Neural crest cell (in vitro differentiated cells): ENCODE measurements around the gene NCR2. TPM values are rescaled to one million over a fixed set of nuclear protein-coding genes. Genes with fewer than 3 reads are reported as not detected.

Experiments
- DNase-seq: peaks from one replicate; pipeline ENCODE4 v3.0.0; 2021; ENCODE audit warnings: low read depth, mixed read lengths, low spot score
- H3K27ac Mint-ChIP-seq: one replicate; pipeline ENCODE4 v1.8.0; 2021; ENCODE audit warnings: mild to moderate bottlenecking, mixed read lengths; ENCODE audit not compliant: unreplicated experiment
- H3K27me3 Mint-ChIP-seq: 2 replicates; pipeline ENCODE4 v1.8.0; 2021; ENCODE audit warnings: low read depth, mild to moderate bottlenecking, mixed read lengths
- H3K36me3 Mint-ChIP-seq: 2 replicates; pipeline ENCODE4 v1.8.0; 2021; ENCODE audit warnings: low read depth, mild to moderate bottlenecking, mixed read lengths
- H3K4me1 Mint-ChIP-seq: 2 replicates; pipeline ENCODE4 v1.8.0; 2021; ENCODE audit warnings: mixed read lengths
- H3K4me3 Mint-ChIP-seq: one replicate; pipeline ENCODE4 v1.8.0; 2021; ENCODE audit warnings: mild to moderate bottlenecking, mixed read lengths
- H3K9me3 Mint-ChIP-seq: 2 replicates; pipeline ENCODE4 v1.8.0; 2021; ENCODE audit warnings: mixed read lengths
- CTCF ChIP-seq: fragments of 200-600 bp; sonication (generic); conservative IDR thresholded peaks from 2 replicates; pipeline ENCODE4 v1.5.0; 2021; ENCODE audit warnings: antibody characterized with exemption, mild to moderate bottlenecking
- total RNA-seq: library from RNA; stranded (reverse); gene quantifications from 2 replicates; pipeline ENCODE4 v1.2.1, GENCODE V29; 2021

Gene NCR2
- total RNA-seq, 1 donor from 2014 or later, result not detected

- Mint-ChIP-seq H3K9me3 (no peaks in the 10 kb centered on the region), H3K27me3 (peaks cover 77% of the 10 kb centered on the region), H3K4me3 (no peak overlapping the region), H3K27ac (no peak overlapping the region), H3K36me3 (no peaks in the 10 kb centered on the region), H3K4me1 (peaks cover 10% of the 10 kb centered on the region)
- no peak for TF ChIP-seq CTCF
- no peak for DNase-seq
Observed at GRCh38 chr6:41379306-41379705, 43.9 kb downstream of the NCR2 start.

GRCh38 chr6:41386594-41386993 lies 51.2 kb downstream of the NCR2 start:
- H3K27me3 Mint-ChIP-seq, result peaks cover 19% of the 10 kb centered on the region
- TF ChIP-seq CTCF, result no peak
- no peak overlapping the region for H3K27ac Mint-ChIP-seq
- H3K4me3 Mint-ChIP-seq, result no peak overlapping the region
- H3K9me3 Mint-ChIP-seq, result peaks cover 2% of the 10 kb centered on the region
- no peaks in the 10 kb centered on the region for H3K4me1 Mint-ChIP-seq
- no peak for DNase-seq
- no peaks in the 10 kb centered on the region for H3K36me3 Mint-ChIP-seq

- no peak overlapping the region for H3K4me3 Mint-ChIP-seq
- no peaks in the 10 kb centered on the region for H3K36me3 Mint-ChIP-seq
- no peak for TF ChIP-seq CTCF
- no peak overlapping the region for H3K27ac Mint-ChIP-seq
- peaks cover 57% of the 10 kb centered on the region for H3K27me3 Mint-ChIP-seq
- no peaks in the 10 kb centered on the region for H3K4me1 Mint-ChIP-seq
- peaks cover 18% of the 10 kb centered on the region for H3K9me3 Mint-ChIP-seq
- no peak for DNase-seq
Observed at GRCh38 chr6:41392246-41392645, 56.8 kb downstream of the NCR2 start.

- no peak overlapping the region for H3K27ac Mint-ChIP-seq
- H3K4me3 Mint-ChIP-seq, result no peak overlapping the region
- no peak for DNase-seq
- no peaks in the 10 kb centered on the region for H3K36me3 Mint-ChIP-seq
- peaks cover 84% of the 10 kb centered on the region for H3K27me3 Mint-ChIP-seq
- no peak for TF ChIP-seq CTCF
- H3K4me1 Mint-ChIP-seq, result no peaks in the 10 kb centered on the region
- peaks cover 15% of the 10 kb centered on the region for H3K9me3 Mint-ChIP-seq
Observed at GRCh38 chr6:41396335-41396734, 60.9 kb downstream of the NCR2 start.

GRCh38 chr6:41399424-41399823 lies 64.0 kb downstream of the NCR2 start:
- Mint-ChIP-seq H3K36me3 (no peaks in the 10 kb centered on the region), H3K27me3 (peaks cover 88% of the 10 kb centered on the region), H3K4me1 (no peaks in the 10 kb centered on the region), H3K27ac (no peak overlapping the region), H3K4me3 (no peak overlapping the region), H3K9me3 (peaks cover 7% of the 10 kb centered on the region)
- no peak for TF ChIP-seq CTCF
- no peak for DNase-seq

Other genes with a start within 250 kb of the NCR2 start
- gene TREML1, start 181.3 kb upstream of the NCR2 start, total RNA-seq, result not detected in 2 replicates
- gene TREM2, start 172.5 kb upstream of the NCR2 start, total RNA-seq, result not detected in 2 replicates
- not detected in 2 replicates for gene TREML2, start 134.5 kb upstream of the NCR2 start, total RNA-seq
- not detected in 2 replicates for gene TREML4, start 107.3 kb upstream of the NCR2 start, total RNA-seq
- not detected in 2 replicates for gene TREM1, start 48.9 kb upstream of the NCR2 start, total RNA-seq
- gene FOXP4, start 210.8 kb downstream of the NCR2 start, total RNA-seq, result 57.9 and 62.4 TPM in 2 replicates